ENCODE results near the gene ADGRV1. TPM values are rescaled to one million over a fixed set of nuclear protein-coding genes. Genes with fewer than 3 reads are reported as not detected.

Gene ADGRV1
- polyA plus RNA-seq, 1 of the 3 experiments (the other 2 are of a cell fraction) = 0.23 TPM

GRCh38 chr5:90994796-90995195 lies 436.2 kb downstream of the ADGRV1 start:
- POLR2A ChIA-PET = no interaction called here
- no peak overlapping the region for H3K9ac ChIP-seq
- CTCF ChIA-PET = interaction anchor here (1.2 kb wide), 1 partner anchor 63 kb away, joined by 4 read pairs; no protein-coding TSS in a partner anchor
- no peaks in the 10 kb centered on the region for H3K9me3 ChIP-seq
- H2AFZ ChIP-seq (ENCODE audit: low read depth) = no peak overlapping the region
- H4K20me1 ChIP-seq (ENCODE audit: insufficient read depth) = no peaks in the 10 kb centered on the region
- no peaks in the 10 kb centered on the region for H3K27me3 ChIP-seq (ENCODE audit: insufficient read depth)
- no peak for DNase-seq
- TF ChIP-seq RCOR1 (IDR thresholded peaks at IDR 0.05; ENCODE audit: low read length) = no peak
- TF ChIP-seq EZH2phosphoT487 (IDR thresholded peaks at IDR 0.05; ENCODE audit: borderline replicate concordance, low read depth) = no peak
- no peak for TF ChIP-seq NFIC (IDR thresholded peaks at IDR 0.05; ENCODE audit: borderline replicate concordance)
- no peak overlapping the region for H3K4me2 ChIP-seq
- no peaks in the 10 kb centered on the region for H3F3A ChIP-seq (replicated peaks; ENCODE audit: insufficient read depth)
- H3K79me2 ChIP-seq (ENCODE audit: insufficient read depth) = no peaks in the 10 kb centered on the region
- H3K9me2 ChIP-seq = no peaks in the 10 kb centered on the region
- H3K4me1 ChIP-seq (ENCODE audit: control insufficient read depth in 1 of 2, insufficient read depth in 2 of 2, low read depth in 1 of 2, low read length in 1 of 2) = no peaks in the 10 kb centered on the region
- no peak overlapping the region for H3K27ac ChIP-seq (ENCODE audit: low read depth in 2 of 2, low read length in 1 of 2)
- H3K36me3 ChIP-seq (replicated peaks in 1 of 2; ENCODE audit: control insufficient read depth in 1 of 2, insufficient read depth in 2 of 2, low read length in 1 of 2) = no peaks in the 10 kb centered on the region
- H3K4me3 ChIP-seq (ENCODE audit: low read depth in 2 of 2, low read length in 1 of 2) = no peak overlapping the region

- WGBS (ENCODE audit: low lambda C conversion rate) = 40% methylated on average over 3 of the region's 3 CpGs
These were observed 437.5 kb downstream of the ADGRV1 start for GRCh38 chr5:90996089-90996488.

More at GRCh38 chr5:90996089-90996488, 437.5 kb downstream of the ADGRV1 start:
- no peaks in the 10 kb centered on the region for H3F3A ChIP-seq (replicated peaks; ENCODE audit: insufficient read depth)
- no peak overlapping the region for H3K4me2 ChIP-seq
- CTCF ChIA-PET = interaction anchor here (1.0 kb wide), 1 partner anchor 64 kb away, joined by 4 read pairs; no protein-coding TSS in a partner anchor
- no peak overlapping the region for H2AFZ ChIP-seq (ENCODE audit: low read depth)
- H3K9me2 ChIP-seq = no peaks in the 10 kb centered on the region
- DNase-seq = no peak
- no peak overlapping the region for H3K4me3 ChIP-seq (ENCODE audit: low read depth in 2 of 2, low read length in 1 of 2)
- POLR2A ChIA-PET = no interaction called here
- no peak overlapping the region for H3K27ac ChIP-seq (ENCODE audit: low read depth in 2 of 2, low read length in 1 of 2)
- no peaks in the 10 kb centered on the region for H3K9me3 ChIP-seq
- no peaks in the 10 kb centered on the region for H4K20me1 ChIP-seq (ENCODE audit: insufficient read depth)
- H3K4me1 ChIP-seq (ENCODE audit: control insufficient read depth in 1 of 2, insufficient read depth in 2 of 2, low read depth in 1 of 2, low read length in 1 of 2) = no peaks in the 10 kb centered on the region
- TF ChIP-seq EZH2phosphoT487 (IDR thresholded peaks at IDR 0.05; ENCODE audit: borderline replicate concordance, low read depth) (no peak), USF2 (IDR thresholded peaks at IDR 0.05; ENCODE audit: borderline replicate concordance, low read depth, low read length) (no peak), JUND (IDR thresholded peaks at IDR 0.05) (no peak), EP300 (IDR thresholded peaks at IDR 0.05; ENCODE audit: borderline replicate concordance in 1 of 2, low read depth in 1 of 2, low read length in 1 of 2) (no peak), FOSL2 (IDR thresholded peaks at IDR 0.05; ENCODE audit: borderline replicate concordance, low read depth) (no peak), FOXJ3 (CRISPR knock-in tag; IDR thresholded peaks at IDR 0.05) (no peak), MAX (IDR thresholded peaks at IDR 0.05; ENCODE audit: low read depth) (no peak), TAF1 (IDR thresholded peaks at IDR 0.05; ENCODE audit: borderline replicate concordance, low read depth, low read length) (no peak), IRF3 (IDR thresholded peaks at IDR 0.05; ENCODE audit: low read depth, low read length) (no peak), ELF1 (IDR thresholded peaks at IDR 0.05) (no peak), NRF1 (IDR thresholded peaks at IDR 0.05; ENCODE audit: low read depth, low read length) (no peak), NFIC (IDR thresholded peaks at IDR 0.05; ENCODE audit: borderline replicate concordance) (no peak), TCF12 (IDR thresholded peaks at IDR 0.05) (no peak), SMC3 (IDR thresholded peaks at IDR 0.05; ENCODE audit: low read depth, low read length) (no peak)
- H3K27me3 ChIP-seq (ENCODE audit: insufficient read depth) = no peaks in the 10 kb centered on the region
- no peak overlapping the region for H3K9ac ChIP-seq
- H3K36me3 ChIP-seq (replicated peaks in 1 of 2; ENCODE audit: control insufficient read depth in 1 of 2, insufficient read depth in 2 of 2, low read length in 1 of 2) = no peaks in the 10 kb centered on the region
- H3K79me2 ChIP-seq (ENCODE audit: insufficient read depth) = no peaks in the 10 kb centered on the region

Measured in SK-N-SH (cell line).